ENCODE data around the gene KIF1C.
"Not testable (repeated sequence)": the region's sequence is repeated elsewhere in the genome, so short reads cannot be mapped to it uniquely, and the experiment has no call there.

Gene KIF1C

GRCh38 chr17:5042157-5043022 lies 44.6 kb downstream of the KIF1C start:
- no peak overlapping the region for H3K4me3 ChIP-seq (ENCODE audit: low read depth, low read length)

- no peak overlapping the region for H3K4me3 ChIP-seq (ENCODE audit: low read depth, low read length)
Measured at GRCh38 chr17:5043524-5043923, 45.8 kb downstream of the KIF1C start.

GRCh38 chr17:5044630-5045029 lies 46.9 kb downstream of the KIF1C start:
- no peak overlapping the region for H3K4me3 ChIP-seq (ENCODE audit: low read depth, low read length)

GRCh38 chr17:5045496-5045895 lies 47.7 kb downstream of the KIF1C start:
- no peak overlapping the region for H3K4me3 ChIP-seq (ENCODE audit: low read depth, low read length)

- H3K4me3 ChIP-seq (ENCODE audit: low read depth, low read length) = no peak overlapping the region
Measured at GRCh38 chr17:5047446-5047845, 49.7 kb downstream of the KIF1C start.

GRCh38 chr17:5049314-5049841 lies 51.6 kb downstream of the KIF1C start:
- no peak overlapping the region for H3K4me3 ChIP-seq (ENCODE audit: low read depth, low read length)

GRCh38 chr17:5050278-5050677 lies 52.5 kb downstream of the KIF1C start:
- no peak overlapping the region for H3K4me3 ChIP-seq (ENCODE audit: low read depth, low read length)

- H3K4me3 ChIP-seq (ENCODE audit: low read depth, low read length) = no peak overlapping the region
Measured at GRCh38 chr17:5055543-5055942, 57.8 kb downstream of the KIF1C start.

- no peak overlapping the region for H3K4me3 ChIP-seq (ENCODE audit: low read depth, low read length)
Measured at GRCh38 chr17:5065227-5065744, 67.5 kb downstream of the KIF1C start.

GRCh38 chr17:5068236-5068635 lies 70.5 kb downstream of the KIF1C start:
- H3K4me3 ChIP-seq (ENCODE audit: low read depth, low read length) = no peak overlapping the region

GRCh38 chr17:5069724-5070123 lies 72.0 kb downstream of the KIF1C start:
- no peak overlapping the region for H3K4me3 ChIP-seq (ENCODE audit: low read depth, low read length)

GRCh38 chr17:5075472-5075871 lies 77.7 kb downstream of the KIF1C start:
- H3K4me3 ChIP-seq (ENCODE audit: low read depth, low read length) = not testable (repeated sequence)

GRCh38 chr17:5077275-5077674 lies 79.5 kb downstream of the KIF1C start:
- H3K4me3 ChIP-seq (ENCODE audit: low read depth, low read length) = not testable (repeated sequence)

- no peak overlapping the region for H3K4me3 ChIP-seq (ENCODE audit: low read depth, low read length)
Measured at GRCh38 chr17:5077781-5078105, 80.0 kb downstream of the KIF1C start.
